Kidney (tissue), 14 donors: ENCODE results near the gene HOXD9. TPM values are rescaled to one million over a fixed set of nuclear protein-coding genes. Genes with fewer than 3 reads are reported as not detected.

Source experiments
- DNase-seq, 5 donors: peaks; one replicate each; pipeline ENCODE4 v3.0.0-alpha.2; 2013 to 2020
- FAIRE-seq: peaks from 2 replicates; lab custom pipeline; 2012; peaks lifted over from hg19 to GRCh38; lab: Jason Lieb, UNC
- H3K27ac ChIP-seq, 2 donors: one replicate each; pipeline ENCODE4 v1.7.0; 2013; ENCODE audit warnings: low read depth in 2 of 2, low read length in 2 of 2, inconsistent platforms in 1 of 2
- H3K27me3 ChIP-seq: one replicate; pipeline ENCODE4 v1.7.1; 2013; ENCODE audit warnings: low read length, inconsistent platforms; ENCODE audit not compliant: control insufficient read depth, insufficient read depth
- H3K36me3 ChIP-seq, 3 donors: one replicate each; pipeline versions ENCODE4 v1.7.0 to v1.7.1; 2013; ENCODE audit warnings: low read length in 3 of 3, control low read depth in 1 of 3, inconsistent platforms in 1 of 3; ENCODE audit not compliant: insufficient read depth in 3 of 3, control insufficient read depth in 2 of 3
- H3K4me1 ChIP-seq, 3 donors: one replicate each; pipeline versions ENCODE4 v1.7.0 to v1.7.1; 2013; ENCODE audit warnings: low read length in 3 of 3, inconsistent platforms in 1 of 3, low read depth in 1 of 3; ENCODE audit not compliant: control insufficient read depth in 2 of 3, insufficient read depth in 2 of 3
- H3K4me3 ChIP-seq, 3 donors: one replicate each; pipeline versions ENCODE4 v1.7.0 to v1.8.1; 2013; ENCODE audit warnings: low read length in 3 of 3, control low read depth in 1 of 3, inconsistent platforms in 1 of 3
- H3K9ac ChIP-seq, 3 donors: one replicate each; pipeline versions ENCODE4 v1.7.0 to v1.7.1; 2013; ENCODE audit warnings: low read length in 3 of 3, control low read depth in 1 of 3, inconsistent platforms in 1 of 3
- H3K9me3 ChIP-seq, 3 donors: one replicate each; pipeline versions ENCODE4 v1.7.0 to v1.7.1; 2013; ENCODE audit warnings: low read length in 3 of 3, control low read depth in 1 of 3, inconsistent platforms in 1 of 3; ENCODE audit not compliant: control insufficient read depth in 2 of 3, insufficient read depth in 1 of 3
- intact Hi-C: fragments of 100-400 bp; cut with DNase I; formaldehyde crosslinking; loops from one replicate; pipeline ENCODE4 v1.11.1; 2022
- polyA plus RNA-seq: library from polyadenylated mRNA; stranded (reverse); fragments of 350-450 nt; fragmentation: Illumina TruSeq; extraction: RNeasy Lipid Tissue Mini Kit (QIAGEN cat#74804); gene quantifications from one replicate; pipeline ENCODE4 v1.2.3, GENCODE V29; 2014; ENCODE audit warnings: low read depth, low replicate concordance; ENCODE audit not compliant: insufficient read depth
- total RNA-seq: library from RNA; stranded (reverse); fragmentation: NEBNext Ultra II Directional; extraction: Animal tissue kit (Norgen Biotek cat#: 25700); gene quantifications from one replicate; pipeline ENCODE4 v1.2.1, GENCODE V29; 2021
- TF ChIP-seq, protein P1 (sequence below): IDR thresholded peaks from 3 replicates; pipeline ENCODE4 v1.5.1; 2012; ENCODE audit warnings: mild to moderate bottlenecking, moderate library complexity, borderline replicate concordance; ENCODE audit not compliant: insufficient read depth; ENCODE audit errors: extremely low read depth
- donor health status: control.
- donor health status: control.
- donor health status: control.
- donor health status: control.
- donor health status: control.
- donor health status: DM: yes; HTN: yes; CAD: no.
- donor health status: Normal renal cell carcinoma (clear cell type).

HOXD9 gene
- total and polyA plus RNA-seq, 2 donors from 2014 or later: 36.4 to 36.5 TPM

DNA sequence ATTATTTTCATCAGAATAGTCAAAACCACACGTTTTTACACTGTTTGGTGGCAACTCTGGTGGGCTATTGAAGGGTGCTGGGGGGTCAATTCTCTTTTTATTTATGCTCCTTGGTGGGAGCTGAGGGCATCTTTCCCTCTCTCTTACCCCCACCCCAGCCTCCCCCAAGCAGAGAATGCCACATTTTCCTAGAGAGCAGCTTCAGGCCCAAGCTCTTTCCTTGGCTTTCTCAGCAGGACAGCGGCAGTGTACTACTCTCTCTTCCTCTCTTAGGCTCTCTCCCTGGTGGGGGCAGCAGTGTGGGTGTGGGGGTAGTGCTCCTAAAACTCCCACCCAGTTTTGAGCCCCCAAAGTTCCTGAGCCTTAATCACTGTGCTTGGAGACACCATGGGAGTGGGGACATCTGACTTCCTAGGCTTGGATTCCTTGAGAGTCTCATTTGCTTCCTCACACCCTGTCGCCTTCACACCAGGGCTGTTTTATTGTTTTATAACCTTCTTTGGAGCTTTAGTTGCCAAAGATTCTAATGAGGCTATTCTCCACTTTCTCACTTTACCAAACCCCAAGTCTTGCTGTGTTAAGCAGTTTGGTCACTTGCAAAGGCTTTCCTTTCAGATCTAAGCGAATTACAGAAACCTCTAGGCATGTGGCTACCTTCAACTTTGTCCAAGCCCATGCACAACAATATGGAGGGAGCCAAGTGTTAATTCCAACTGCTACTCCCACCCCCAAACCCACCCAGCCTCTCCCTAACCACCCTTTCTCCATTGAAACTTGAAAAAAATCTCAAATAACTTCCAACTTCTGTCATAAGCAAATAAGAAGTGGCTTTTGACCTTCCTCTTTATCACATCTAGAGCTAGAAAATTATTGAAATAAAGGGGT is 22.8 kb downstream of the HOXD9 start:
- intact Hi-C loops: loop anchor here (10.0 kb wide), 2 partner anchors 309 to 409 kb away; no protein-coding TSS in a partner anchor
- Histone ChIP-seq H3K9ac (peak overlapping the region in 1 of 3 donors; percentile 43), H3K4me1 (peaks cover 15 to 30% (median 20%) of the 10 kb centered on the region in 3 donors), H3K9me3 (no peaks in the 10 kb centered on the region), H3K36me3 (no peaks in the 10 kb centered on the region), H3K27me3 (no peaks in the 10 kb centered on the region), H3K4me3 (peak overlapping the region in 1 of 3 donors; percentile 47), H3K27ac (peak overlapping the region; percentile 3 to 71)
- TF ChIP-seq, protein P1, sequence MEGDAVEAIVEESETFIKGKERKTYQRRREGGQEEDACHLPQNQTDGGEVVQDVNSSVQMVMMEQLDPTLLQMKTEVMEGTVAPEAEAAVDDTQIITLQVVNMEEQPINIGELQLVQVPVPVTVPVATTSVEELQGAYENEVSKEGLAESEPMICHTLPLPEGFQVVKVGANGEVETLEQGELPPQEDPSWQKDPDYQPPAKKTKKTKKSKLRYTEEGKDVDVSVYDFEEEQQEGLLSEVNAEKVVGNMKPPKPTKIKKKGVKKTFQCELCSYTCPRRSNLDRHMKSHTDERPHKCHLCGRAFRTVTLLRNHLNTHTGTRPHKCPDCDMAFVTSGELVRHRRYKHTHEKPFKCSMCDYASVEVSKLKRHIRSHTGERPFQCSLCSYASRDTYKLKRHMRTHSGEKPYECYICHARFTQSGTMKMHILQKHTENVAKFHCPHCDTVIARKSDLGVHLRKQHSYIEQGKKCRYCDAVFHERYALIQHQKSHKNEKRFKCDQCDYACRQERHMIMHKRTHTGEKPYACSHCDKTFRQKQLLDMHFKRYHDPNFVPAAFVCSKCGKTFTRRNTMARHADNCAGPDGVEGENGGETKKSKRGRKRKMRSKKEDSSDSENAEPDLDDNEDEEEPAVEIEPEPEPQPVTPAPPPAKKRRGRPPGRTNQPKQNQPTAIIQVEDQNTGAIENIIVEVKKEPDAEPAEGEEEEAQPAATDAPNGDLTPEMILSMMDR: no peak
- DNase-seq (peak in 1 of 5 donors; percentile 49), FAIRE-seq (no peak)

DNA sequence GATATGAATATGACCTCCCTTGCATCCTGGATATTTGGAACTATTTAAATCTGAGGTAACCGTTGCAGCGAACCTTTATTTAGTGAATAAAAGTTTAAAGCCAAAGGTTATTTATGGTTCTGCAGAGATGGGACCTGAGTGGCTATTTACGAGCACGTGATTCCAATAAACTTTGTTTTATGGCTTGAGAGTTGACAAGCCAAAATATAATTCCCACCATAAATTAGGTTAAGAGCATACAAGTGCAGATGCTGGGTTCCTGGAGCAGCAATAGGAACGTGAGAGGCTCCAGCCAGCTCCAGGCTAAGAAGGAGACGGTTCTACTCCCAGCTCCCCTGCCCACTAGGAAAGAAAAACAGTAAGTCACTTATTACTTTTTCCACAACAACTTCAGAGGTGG is 23.6 kb downstream of the HOXD9 start:
- no peak for FAIRE-seq
- no peaks in the 10 kb centered on the region for H3K36me3 ChIP-seq
- H3K9ac ChIP-seq: peak overlapping the region; percentile 40 to 49 (median 43)
- H3K27me3 ChIP-seq: no peaks in the 10 kb centered on the region
- peak overlapping the region; percentile 23 to 61 (median 47) for H3K4me3 ChIP-seq
- intact Hi-C loops: loop anchor here (10.0 kb wide), 2 partner anchors 309 to 409 kb away; no protein-coding TSS in a partner anchor
- no peaks in the 10 kb centered on the region for H3K9me3 ChIP-seq
- DNase-seq: peak in 4 of 5 donors; percentile 69 to 92 (median 86)
- H3K4me1 ChIP-seq: peaks cover 15 to 26% (median 17%) of the 10 kb centered on the region in 3 donors
- TF ChIP-seq, protein P1: no peak
- H3K27ac ChIP-seq: peak overlapping the region; percentile 64 to 71

DNA sequence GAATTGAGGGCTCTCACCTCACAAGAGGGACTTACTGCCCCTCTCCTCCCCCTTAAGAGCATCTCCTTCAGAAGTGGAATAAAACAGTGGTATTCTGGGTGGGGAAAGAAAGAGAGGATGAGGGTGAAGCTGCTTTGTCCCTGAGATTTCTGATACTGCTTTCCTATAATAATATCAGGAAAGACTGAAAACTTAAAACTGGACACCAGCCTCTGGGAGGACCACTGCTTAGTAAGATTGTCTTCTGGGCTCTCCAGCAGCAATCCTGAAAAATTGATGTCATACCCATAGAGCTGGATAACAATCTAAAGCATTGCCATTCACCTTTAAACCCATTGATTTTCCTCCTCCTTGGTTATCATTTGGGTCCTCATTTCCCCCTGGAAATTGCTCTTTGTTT is 24.1 kb downstream of the HOXD9 start:
- DNase-seq (no peak), FAIRE-seq (no peak)
- Histone ChIP-seq H3K9ac (peak overlapping the region; percentile 40 to 49 (median 43)), H3K27me3 (no peaks in the 10 kb centered on the region), H3K4me1 (peaks cover 12 to 24% (median 15%) of the 10 kb centered on the region in 3 donors), H3K4me3 (peak overlapping the region; percentile 32 to 61 (median 47)), H3K27ac (peak overlapping the region; percentile 64 to 81), H3K9me3 (no peaks in the 10 kb centered on the region), H3K36me3 (no peaks in the 10 kb centered on the region)
- intact Hi-C loops: loop anchor here (10.0 kb wide), 2 partner anchors 308 to 408 kb away; no protein-coding TSS in a partner anchor
- TF ChIP-seq, protein P1: no peak
